Measurements from ENCODE around the gene TIMM9.
"Not testable (repeated sequence)": the region's sequence is repeated elsewhere in the genome, so short reads cannot be mapped to it uniquely, and the experiment has no call there.

The TIMM9 gene

DNA sequence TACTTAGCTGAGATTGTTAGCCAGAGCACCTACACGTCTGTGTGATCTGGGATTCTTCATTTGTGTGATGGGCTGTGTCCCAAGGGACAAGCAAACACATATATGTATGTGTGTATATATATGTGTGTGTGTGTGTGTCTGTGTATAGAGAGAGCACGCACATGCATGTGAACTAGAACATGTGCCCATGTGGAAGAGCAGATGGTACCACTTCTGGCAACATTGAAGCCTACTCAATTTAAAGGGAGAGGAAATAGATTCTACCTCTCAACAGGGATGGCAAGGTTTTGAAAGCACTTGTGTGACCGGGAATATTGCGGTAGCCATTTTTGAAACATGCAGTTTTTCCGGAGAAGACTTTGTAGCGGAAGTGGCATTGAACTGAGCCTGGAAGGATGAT is 30.2 kb downstream of the TIMM9 start:
- no peak for DNase-seq

GRCh38 chr14:58395812-58396788 is 31.2 kb downstream of the TIMM9 start, which contains the start of gene TOMM20L:
TOMM20L (plus strand) TSS chr14:58395930; CDS start chr14:58395958, 28 bp downstream.
- peak; percentile 84 for DNase-seq

DNA sequence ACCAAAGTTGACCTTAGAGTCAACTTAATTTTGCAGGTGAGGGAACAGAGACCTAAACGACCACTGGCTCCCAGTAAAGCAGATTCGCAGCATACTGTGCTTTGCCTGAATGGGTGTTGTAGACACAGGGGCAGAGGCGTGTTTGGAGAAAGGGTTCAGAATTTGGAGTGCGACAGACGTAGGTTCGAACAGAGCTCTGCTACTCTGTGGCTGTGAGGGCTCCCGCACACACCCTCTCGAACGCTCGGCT is 31.8 kb downstream of the TIMM9 start:
- DNase-seq, result no peak

DNA sequence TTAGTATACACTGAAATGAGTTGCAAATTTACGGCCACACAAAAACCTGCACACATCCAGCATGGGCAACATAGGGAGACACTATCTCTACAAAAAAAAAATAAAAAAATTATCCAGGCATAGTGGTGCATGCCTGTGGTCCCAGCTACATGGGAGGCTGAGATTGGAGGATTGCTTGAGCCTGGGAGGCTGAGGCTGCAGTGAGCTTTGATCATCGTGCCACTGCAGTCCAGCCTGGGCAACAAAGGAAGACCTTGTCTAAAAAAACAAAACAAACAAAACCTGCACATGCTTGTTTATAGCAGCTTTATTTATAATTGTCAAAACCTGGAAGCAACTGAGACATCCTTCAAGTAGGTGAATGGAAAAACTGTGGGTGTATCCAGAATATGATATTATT is 36.5 kb downstream of the TIMM9 start:
- no peak for DNase-seq

DNA sequence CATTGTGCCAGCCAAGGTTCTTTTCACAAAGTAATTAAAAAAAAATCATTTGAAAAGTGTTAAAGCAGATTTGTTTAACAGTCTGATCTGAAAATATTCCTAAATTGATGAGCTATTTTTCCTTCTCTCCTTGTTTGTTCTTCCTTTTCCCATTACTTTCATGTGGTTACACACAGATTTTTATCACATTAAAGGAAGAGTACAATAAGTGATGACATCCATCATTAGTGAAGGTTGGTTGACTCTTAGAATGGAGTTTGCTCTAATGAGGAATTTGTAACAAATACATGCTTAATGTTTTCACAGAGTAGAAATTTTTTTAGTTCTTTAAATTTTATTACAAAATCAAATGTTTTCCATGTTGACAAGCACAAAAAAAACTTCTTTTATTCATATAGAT is 50.5 kb downstream of the TIMM9 start:
- DNase-seq, result no peak

GRCh38 chr14:58368956-58369355 is 58.4 kb downstream of the TIMM9 start:
- DNase-seq, result no peak

DNA sequence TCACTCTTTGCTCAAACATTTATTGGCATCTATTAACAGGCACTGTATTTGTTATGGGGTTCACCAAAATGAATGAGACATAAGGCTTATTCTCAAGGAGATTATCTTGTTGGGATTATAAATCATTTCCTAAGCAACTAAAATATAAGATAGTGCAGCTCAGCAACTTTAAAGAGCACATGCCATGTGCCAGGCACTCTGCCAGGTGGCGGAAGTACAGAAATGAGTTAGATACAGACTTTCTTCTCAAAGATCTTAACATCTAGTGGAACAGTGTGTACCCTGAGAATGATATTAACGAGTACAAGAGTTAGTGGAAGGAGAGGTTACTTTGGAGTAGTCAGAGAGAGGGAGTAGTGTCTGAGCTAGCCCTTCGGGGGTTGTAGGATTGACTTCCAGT is 60.0 kb downstream of the TIMM9 start:
- DNase-seq, result no peak

DNA sequence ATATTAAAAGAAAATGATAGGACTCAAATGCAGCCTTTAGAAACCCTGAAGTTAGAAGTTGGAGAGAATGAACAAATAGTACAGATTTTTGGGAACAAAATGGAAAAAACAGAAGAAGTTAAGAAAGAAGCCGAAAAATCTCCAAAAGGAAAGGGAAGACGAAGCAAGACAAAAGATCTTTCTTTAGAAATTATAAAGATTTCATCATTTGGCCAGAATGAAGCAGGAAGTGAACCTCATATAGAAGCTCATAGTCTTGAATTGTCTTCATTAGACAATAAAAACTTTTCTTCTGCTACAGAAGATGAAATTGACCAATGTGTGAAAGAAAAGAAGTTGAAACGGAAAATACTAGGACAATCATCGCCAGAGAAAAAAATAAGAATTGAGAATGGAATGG is 63.0 kb downstream of the TIMM9 start:
- no peak for DNase-seq

DNA sequence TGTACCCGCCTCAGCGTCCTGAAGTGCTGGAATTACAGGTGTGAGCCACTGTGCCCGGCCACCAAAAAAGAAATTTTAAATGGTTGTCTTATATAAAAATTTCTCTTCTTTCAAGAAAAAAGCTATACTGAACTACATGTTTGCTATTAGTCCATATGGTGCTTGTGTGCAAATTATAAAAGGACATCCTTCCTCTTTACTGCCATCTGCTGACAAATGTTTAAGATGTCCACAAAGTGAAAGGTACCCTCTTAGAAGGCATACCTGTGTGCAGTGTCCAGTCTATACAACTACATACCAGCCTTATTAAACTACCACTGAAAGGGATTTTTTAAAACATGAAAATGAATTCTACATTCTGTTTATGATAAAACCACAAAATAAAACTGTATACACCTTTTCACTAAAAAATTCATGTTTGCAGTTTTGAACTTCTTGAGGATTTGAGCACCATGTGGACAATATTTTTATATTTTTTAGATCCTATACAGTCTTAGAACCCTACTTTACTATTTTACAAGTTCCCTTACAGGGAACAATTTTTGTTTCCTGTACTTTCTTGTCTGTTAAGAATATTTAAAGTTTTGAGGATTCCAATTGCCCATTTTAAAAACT is 64.4 kb downstream of the TIMM9 start:
- peak; percentile 32 for DNase-seq

DNA sequence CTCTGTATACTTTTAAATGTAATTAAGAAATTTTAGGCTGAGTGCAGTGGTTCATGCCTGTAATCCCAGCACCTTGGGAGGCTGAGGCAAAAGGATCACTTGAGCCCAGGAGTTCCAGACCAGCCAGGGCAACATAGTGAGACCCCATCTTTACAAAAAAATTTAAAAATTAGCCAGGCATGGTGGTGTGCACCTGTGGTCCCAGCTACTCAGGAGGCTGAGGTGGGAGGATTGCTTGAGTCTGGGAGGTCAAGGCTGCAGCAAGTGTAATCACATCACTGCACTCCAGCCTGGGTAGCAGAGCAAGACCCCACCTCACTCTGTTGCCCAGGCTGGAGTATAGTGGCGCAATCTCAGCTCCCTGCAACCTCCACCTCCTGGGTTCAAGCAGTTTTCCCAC is 65.1 kb downstream of the TIMM9 start:
- DNase-seq, result not testable (repeated sequence)

Measured in activated CD4-positive, alpha-beta T cell treated with anti-CD3 and anti-CD28 coated beads, Interleukin-10, Interleukin-2, amounts not matched to agents 100 ng/mL and 50 ng/mL, durations not matched to agents 16 hours and 8 hours (primary cell).